K562 (cell line): ENCODE measurements around the gene SEC11A. TPM values are rescaled to one million over a fixed set of nuclear protein-coding genes. Genes with fewer than 3 reads are reported as not detected.

Experiments used
- BRD4 ChIP-seq: fragments of 200-600 bp; sonication (generic); IDR thresholded peaks from 2 replicates; pipeline ENCODE4 v1.6.1; 2017; ENCODE audit warnings: inconsistent platforms
- CHCHD3 ChIP-seq: fragments of 250-450 bp; sonication (Bioruptor Pico); IDR thresholded peaks from 2 replicates; pipeline ENCODE4 v2.1.2; 2022; ENCODE audit warnings: mild to moderate bottlenecking
- CLOCK ChIP-seq: fragments of 250-450 bp; sonication (Bioruptor Pico); IDR thresholded peaks from 2 replicates; pipeline ENCODE4 v1.4.0; 2020; ENCODE audit warnings: mild to moderate bottlenecking, moderate library complexity, borderline replicate concordance
- FOXA3 ChIP-seq, 2 experiments: fragments of 450-650 bp in 1 of 2; sonication (generic) in 1 of 2; formaldehyde crosslinking; IDR thresholded peaks in 1 of 2; conservative IDR thresholded peaks in 1 of 2; 2 replicates each; pipeline versions ENCODE4 v1.4.0 to v1.8.0; 2020 to 2022; ENCODE audit warnings: mild to moderate bottlenecking in 2 of 2, missing genetic modification reagents in 1 of 2
- HEY1 ChIP-seq: fragments of 250-450 bp; sonication (Bioruptor Pico); IDR thresholded peaks from 2 replicates; pipeline ENCODE4 v1.5.0; 2020; ENCODE audit warnings: mild to moderate bottlenecking, moderate library complexity, borderline replicate concordance
- HINFP ChIP-seq: fragments of 450-650 bp; conservative IDR thresholded peaks from 2 replicates; pipeline ENCODE4 v1.6.1; 2016; ENCODE audit warnings: missing genetic modification characterization, low read depth, mild to moderate bottlenecking, control low read depth, missing compliant biosample characterization
- KDM5B ChIP-seq: fragments of 200-600 bp; sonication (generic); IDR thresholded peaks from 2 replicates; pipeline ENCODE4 v1.6.1; 2012; ENCODE audit warnings: low read depth, mild to moderate bottlenecking, moderate library complexity, low read length, control low read depth, inconsistent platforms; ENCODE audit not compliant: insufficient replicate concordance
- MBD1 ChIP-seq: fragments of 250-450 bp; sonication (Bioruptor Pico); IDR thresholded peaks from 2 replicates; pipeline ENCODE4 v1.8.0; 2022; ENCODE audit warnings: inconsistent platforms
- MTA2 ChIP-seq: fragments of 450-650 bp; IDR thresholded peaks from 2 replicates; pipeline ENCODE4 v1.6.1; 2016; ENCODE audit warnings: low read depth
- SMARCB1 ChIP-seq: IDR thresholded peaks from 2 replicates; pipeline ENCODE4 v1.6.1; 2011; ENCODE audit warnings: improper control_type of control experiment, low read depth; ENCODE audit not compliant: insufficient read length
- ZNF507 ChIP-seq: conservative IDR thresholded peaks from 2 replicates; pipeline ENCODE4 v1.6.1; 2017; ENCODE audit warnings: missing genetic modification characterization, missing compliant biosample characterization
- ZNF584 ChIP-seq: fragments of 200-800 bp; sonication (Bioruptor generic); IDR thresholded peaks from 2 replicates; pipeline ENCODE4 v1.6.1; 2016; ENCODE audit warnings: low read depth, mild to moderate bottlenecking, missing genetic modification characterization, missing compliant biosample characterization
- ZNF717 ChIP-seq: fragments of 250-450 bp; sonication (Bioruptor Pico); IDR thresholded peaks from 2 replicates; pipeline ENCODE4 v1.5.0; 2021
- ZNF830 ChIP-seq: fragments of 250-450 bp; sonication (Bioruptor Pico); IDR thresholded peaks from 2 replicates; pipeline ENCODE4 v1.5.0; 2021; ENCODE audit warnings: mild to moderate bottlenecking
- polyA plus RNA-seq, 8 experiments: library from polyadenylated mRNA; depleted of rRNA in 4 of 8; stranded (reverse) in 5 of 8; unstranded in 3 of 8; fragments of >200 nt; fragmentation: Nextera tagmentation in 2 of 8; fragmentation: Illumina TruSeq in 1 of 8; extraction: Ambion mirVana in 2 of 8; extraction: Trizol in 1 of 8; gene quantifications; 2 replicates each; pipeline versions ENCODE4 v1.2.1 to v1.2.3, GENCODE V29; 2011 to 2014; ENCODE audit warnings: inconsistent platforms in 1 of 8, missing spikeins in 1 of 8
- total RNA-seq, 7 experiments: library from RNA; depleted of rRNA in 6 of 7; stranded (reverse); fragments of >200 nt in 6 of 7; fragmentation: Illumina TruSeq in 2 of 7; extraction: Trizol in 2 of 7; gene quantifications; 2 replicates each; pipeline versions ENCODE4 v1.2.1 to v1.2.3, GENCODE V29; 2011 to 2021; ENCODE audit warnings: low replicate concordance in 1 of 7
- TF ChIP-seq, protein P1 (sequence below): fragments of 450-650 bp; IDR thresholded peaks from 2 replicates; pipeline ENCODE4 v1.7.1; 2018; ENCODE audit warnings: mild to moderate bottlenecking, low read depth; ENCODE audit not compliant: partially characterized antibody
- TF ChIP-seq, protein P2 (sequence below): fragments of 450-650 bp; IDR thresholded peaks from 2 replicates; pipeline ENCODE4 v1.6.1; 2017; ENCODE audit warnings: antibody characterized with exemption

Gene SEC11A
- total and polyA plus RNA-seq, 9 of the 15 experiments (the other 6 are each of a cell fraction or from before 2014, with no cell fraction given), result 175 to 310 (median 229) TPM

DNA sequence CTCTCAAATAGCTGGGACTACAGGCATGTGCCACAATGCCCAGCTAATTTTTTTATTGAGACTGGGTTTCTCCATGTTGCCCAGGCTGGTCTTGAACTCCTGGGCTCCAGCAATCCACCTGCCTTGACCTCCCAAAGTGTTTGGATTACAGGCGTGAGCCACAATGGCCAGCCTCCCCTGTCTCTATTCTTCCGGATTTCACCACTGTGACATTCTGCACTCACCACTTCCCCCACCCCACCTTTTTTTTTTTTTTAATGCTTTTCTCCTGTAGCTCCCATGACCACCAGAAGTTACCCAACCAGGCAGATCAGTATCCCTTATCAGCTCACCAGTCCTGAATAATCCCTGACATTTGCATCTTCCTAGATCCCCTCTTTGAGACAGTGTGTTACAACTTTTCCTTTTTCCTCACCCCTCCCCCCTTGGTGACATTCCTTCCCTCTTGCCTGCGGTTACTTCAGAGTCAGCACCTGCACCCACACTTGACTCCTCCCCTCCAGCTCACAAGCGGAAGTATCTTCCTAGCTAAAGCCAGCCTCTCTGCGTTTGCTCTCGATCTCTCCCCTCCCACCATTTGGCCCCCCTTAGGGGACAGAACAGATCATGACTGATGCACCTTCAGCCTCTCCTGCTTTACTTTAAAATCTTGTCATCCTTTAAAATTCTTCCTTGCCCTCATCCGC, 19.0 kb upstream of the SEC11A start (continued):
- TF ChIP-seq MTA2 (peak; percentile 52), BRD4 (0 out of 2 replicates have a peak, but pooled peaks have one; percentile 31), FOXA3 (CRISPR knock-in tag; conservative IDR thresholded peaks at IDR 0.05 in 1 of 2, IDR thresholded peaks at IDR 0.05 in 1 of 2) (no peak), CLOCK (CRISPR knock-in tag) (no peak), ZNF584 (CRISPR knock-in tag) (0 out of 2 replicates have a peak, but pooled peaks have one; percentile 48), SMARCB1 (no peak), ZNF717 (CRISPR knock-in tag) (no peak), KDM5B (no peak), HINFP (tag) (no peak), ZNF507 (tag) (no peak), ZNF830 (CRISPR knock-in tag) (no peak), CHCHD3 (no peak), MBD1 (CRISPR knock-in tag) (no peak), HEY1 (CRISPR knock-in tag) (no peak)
- TF ChIP-seq, protein P1, sequence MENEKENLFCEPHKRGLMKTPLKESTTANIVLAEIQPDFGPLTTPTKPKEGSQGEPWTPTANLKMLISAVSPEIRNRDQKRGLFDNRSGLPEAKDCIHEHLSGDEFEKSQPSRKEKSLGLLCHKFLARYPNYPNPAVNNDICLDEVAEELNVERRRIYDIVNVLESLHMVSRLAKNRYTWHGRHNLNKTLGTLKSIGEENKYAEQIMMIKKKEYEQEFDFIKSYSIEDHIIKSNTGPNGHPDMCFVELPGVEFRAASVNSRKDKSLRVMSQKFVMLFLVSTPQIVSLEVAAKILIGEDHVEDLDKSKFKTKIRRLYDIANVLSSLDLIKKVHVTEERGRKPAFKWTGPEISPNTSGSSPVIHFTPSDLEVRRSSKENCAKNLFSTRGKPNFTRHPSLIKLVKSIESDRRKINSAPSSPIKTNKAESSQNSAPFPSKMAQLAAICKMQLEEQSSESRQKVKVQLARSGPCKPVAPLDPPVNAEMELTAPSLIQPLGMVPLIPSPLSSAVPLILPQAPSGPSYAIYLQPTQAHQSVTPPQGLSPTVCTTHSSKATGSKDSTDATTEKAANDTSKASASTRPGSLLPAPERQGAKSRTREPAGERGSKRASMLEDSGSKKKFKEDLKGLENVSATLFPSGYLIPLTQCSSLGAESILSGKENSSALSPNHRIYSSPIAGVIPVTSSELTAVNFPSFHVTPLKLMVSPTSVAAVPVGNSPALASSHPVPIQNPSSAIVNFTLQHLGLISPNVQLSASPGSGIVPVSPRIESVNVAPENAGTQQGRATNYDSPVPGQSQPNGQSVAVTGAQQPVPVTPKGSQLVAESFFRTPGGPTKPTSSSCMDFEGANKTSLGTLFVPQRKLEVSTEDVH, result peak; percentile 78
- TF ChIP-seq, protein P2, sequence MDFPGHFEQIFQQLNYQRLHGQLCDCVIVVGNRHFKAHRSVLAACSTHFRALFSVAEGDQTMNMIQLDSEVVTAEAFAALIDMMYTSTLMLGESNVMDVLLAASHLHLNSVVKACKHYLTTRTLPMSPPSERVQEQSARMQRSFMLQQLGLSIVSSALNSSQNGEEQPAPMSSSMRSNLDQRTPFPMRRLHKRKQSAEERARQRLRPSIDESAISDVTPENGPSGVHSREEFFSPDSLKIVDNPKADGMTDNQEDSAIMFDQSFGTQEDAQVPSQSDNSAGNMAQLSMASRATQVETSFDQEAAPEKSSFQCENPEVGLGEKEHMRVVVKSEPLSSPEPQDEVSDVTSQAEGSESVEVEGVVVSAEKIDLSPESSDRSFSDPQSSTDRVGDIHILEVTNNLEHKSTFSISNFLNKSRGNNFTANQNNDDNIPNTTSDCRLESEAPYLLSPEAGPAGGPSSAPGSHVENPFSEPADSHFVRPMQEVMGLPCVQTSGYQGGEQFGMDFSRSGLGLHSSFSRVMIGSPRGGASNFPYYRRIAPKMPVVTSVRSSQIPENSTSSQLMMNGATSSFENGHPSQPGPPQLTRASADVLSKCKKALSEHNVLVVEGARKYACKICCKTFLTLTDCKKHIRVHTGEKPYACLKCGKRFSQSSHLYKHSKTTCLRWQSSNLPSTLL, result peak; percentile 67; the same call in 1 of the 2 replicates
